Measurements from ENCODE around the gene TRPM6.
A peak's percentile ranks its signal among the peaks of the same experiment; 100 is the strongest.
"Not testable (repeated sequence)": the region's sequence is repeated elsewhere in the genome, so short reads cannot be mapped to it uniquely, and the experiment has no call there.

Gene TRPM6

GRCh38 chr9:74887041-74887980 lies at the start of gene TRPM6:
Gene TRPM6 (minus strand): TSS chr9:74887921. CDS start chr9:74887856, 65 bp downstream.
- peak; percentile 68 for DNase-seq

GRCh38 chr9:74935008-74935407 lies 47.3 kb upstream of the TRPM6 start:
- DNase-seq = no peak

- DNase-seq = no peak
These were observed 34.0 kb upstream of the TRPM6 start for GRCh38 chr9:74921737-74922136.

GRCh38 chr9:74920944-74921626 lies 33.4 kb upstream of the TRPM6 start:
- no peak for DNase-seq

- no peak for DNase-seq
These were observed 22.3 kb upstream of the TRPM6 start for GRCh38 chr9:74910036-74910435.

- DNase-seq = no peak
These were observed 20.9 kb upstream of the TRPM6 start for GRCh38 chr9:74908665-74909064.

DNA sequence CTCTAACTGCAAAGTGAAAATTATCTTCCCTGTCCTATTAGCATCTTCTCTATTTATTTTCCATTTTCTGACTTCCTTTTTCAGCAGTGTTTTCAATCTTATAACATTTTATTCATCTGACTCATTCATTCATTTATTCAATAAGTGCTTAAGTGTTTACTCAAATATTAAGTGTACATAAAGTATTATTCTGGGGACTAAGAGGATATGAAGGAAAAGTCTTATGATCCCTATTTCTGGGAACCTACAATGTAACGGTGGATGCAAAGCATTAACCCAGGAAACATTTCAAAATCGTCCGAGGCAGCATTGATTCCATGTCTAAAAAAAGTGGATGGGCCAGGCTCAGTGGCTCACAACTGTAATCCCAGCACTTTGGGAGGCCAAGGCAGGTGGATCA lies 19.4 kb upstream of the TRPM6 start:
- no peak for DNase-seq

DNA sequence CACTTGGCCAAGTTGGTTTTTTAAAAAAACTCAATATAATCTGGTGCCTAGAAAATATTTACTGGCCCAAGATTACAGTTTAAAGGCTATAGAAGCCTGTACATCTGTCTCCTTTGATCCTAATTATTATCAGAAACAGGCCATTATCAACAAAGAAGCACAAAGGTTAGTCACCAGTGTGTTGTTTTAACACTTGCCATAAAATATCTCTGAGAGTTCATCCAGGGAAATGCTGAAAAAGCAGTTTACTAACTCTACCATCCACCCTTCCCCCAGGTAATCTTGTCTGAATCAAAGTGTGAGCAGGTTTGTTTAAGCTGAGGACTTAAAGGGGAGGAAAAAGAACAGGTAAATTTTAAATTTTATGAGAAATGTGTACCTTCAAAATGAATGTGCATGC lies 13.3 kb upstream of the TRPM6 start:
- DNase-seq = no peak

DNA sequence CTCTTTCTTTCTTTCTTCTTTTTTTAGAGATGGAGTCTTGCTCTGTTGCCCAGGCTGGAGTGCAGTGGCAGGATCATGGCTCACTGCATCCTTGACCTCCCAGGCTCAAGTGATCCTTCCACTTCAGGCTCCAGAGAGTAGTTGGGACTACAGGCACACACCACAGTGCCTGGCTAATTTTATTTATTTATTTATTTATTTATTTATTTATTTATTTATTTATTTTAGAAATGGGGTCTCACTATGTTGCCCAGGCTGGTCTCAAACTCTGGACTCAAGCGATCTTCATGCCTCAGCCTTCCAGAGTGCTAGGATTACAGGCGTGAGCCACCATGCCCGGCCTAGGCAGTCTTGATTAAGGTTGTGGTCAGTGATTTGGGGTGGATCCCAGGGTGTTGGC lies 728 bp upstream of the TRPM6 start:
- DNase-seq = not testable (repeated sequence)

DNA sequence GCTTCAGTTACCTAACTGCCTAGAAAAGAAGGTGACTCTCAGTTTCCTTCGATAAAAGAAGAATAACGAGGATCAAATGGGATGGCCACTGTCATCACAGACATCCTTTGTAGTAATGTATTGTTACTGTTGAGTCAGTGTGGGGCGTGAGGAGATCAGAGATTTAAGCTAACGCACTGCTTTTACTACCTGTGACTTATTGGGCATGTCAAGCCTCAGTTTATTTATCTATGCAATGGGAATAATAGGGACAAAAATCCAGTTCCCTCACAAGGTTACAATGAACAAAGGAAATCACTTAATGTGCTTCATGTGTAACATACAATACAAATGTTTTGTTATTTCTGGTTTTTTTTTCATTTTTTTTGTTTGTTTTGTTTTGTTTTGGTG lies 255 bp upstream of the TRPM6 start:
- DNase-seq = no peak

GRCh38 chr9:74876382-74876949 lies 11.3 kb downstream of the TRPM6 start:
- DNase-seq = no peak

GRCh38 chr9:74875656-74876055 lies 12.1 kb downstream of the TRPM6 start:
- DNase-seq = no peak

DNA sequence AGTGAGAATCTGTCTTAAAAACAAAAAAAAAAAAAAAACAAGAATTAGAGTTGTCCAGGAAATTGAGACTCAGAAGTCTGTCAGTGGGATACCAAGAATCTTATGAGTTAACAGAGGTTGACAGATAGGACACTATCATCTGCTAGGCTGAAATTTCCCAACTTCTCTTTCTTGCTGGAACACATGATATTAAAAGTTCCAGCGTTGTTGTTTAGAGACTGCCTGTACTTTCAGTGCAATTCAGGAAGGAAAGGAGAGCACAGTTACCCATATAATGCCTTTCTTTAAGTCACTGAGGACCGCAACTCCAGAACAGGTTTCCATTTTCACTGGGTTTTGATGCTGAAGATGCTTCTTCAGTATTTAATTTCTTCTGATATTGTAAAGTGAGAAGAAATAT lies 13.5 kb downstream of the TRPM6 start:
- no peak for DNase-seq

DNA sequence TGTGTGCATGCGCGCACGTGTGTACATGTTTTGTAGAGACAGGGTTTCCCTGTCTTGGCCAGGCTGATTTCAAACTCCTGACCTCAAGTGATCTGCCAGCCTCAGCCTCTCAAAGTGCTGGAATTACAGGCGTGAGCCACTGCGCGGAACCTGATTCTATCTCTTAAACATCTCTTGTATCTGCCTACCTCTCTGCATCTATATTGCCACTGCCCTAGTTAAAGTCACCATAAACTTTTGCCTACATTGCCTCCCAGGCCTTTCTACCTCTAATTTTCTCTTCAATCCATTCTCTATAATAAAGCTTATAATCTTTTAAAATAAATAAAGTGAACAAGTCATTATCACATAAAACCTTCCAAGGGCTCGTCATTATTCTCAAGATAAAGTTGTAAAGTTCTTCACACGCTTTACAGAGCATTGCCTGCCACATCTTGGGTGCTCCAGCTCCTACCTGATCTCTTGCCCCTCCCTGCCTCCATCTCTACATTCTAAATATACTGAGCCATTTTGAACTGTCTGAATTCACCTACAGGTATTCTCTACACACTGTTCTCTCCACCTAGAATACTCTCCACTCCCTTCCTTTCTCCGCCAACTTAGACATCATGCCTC lies 15.0 kb downstream of the TRPM6 start:
- DNase-seq = no peak

DNA sequence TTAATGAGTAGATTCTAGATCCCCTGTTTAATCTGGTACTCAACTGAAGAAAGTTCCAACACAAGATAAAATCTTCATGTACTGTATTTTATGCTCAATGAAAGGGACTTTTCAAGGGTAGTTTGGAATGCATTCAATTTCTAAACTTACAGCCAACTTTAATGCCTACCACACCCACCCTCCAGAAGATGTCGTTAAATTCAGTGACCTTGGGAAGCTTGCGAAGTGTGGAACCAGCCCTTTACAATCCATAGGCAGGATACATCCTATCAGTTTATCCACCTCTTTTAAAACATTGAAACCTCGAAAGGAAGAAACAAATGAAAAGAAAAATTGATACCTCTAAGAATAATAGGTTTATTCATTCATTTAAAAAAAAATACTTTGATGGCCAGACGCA lies 20.2 kb downstream of the TRPM6 start:
- DNase-seq = no peak

DNA sequence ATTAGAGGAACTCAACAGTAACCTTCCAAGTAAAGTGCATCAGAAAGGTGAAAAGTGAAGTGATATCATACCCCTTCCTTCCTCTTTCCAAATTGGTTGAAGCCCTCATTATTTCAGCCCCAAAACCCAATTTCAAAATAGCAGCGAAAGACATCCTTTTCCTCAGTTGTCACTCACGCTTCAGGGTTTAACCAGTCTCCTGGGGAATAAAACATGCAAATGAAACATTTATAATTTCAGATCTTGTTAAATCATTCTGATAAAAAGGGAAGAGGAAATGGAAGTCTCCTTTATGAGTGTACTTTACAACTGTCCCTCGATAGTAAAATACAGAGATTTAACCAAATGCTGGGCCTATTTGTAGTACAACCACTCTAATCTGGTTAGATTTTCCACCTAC lies 22.5 kb downstream of the TRPM6 start:
- no peak for DNase-seq

- DNase-seq = no peak
These were observed 25.8 kb downstream of the TRPM6 start for GRCh38 chr9:74861773-74862474.

GRCh38 chr9:74861071-74861470 lies 26.6 kb downstream of the TRPM6 start:
- DNase-seq = no peak

GRCh38 chr9:74860247-74860646 lies 27.5 kb downstream of the TRPM6 start:
- not testable (repeated sequence) for DNase-seq

DNA sequence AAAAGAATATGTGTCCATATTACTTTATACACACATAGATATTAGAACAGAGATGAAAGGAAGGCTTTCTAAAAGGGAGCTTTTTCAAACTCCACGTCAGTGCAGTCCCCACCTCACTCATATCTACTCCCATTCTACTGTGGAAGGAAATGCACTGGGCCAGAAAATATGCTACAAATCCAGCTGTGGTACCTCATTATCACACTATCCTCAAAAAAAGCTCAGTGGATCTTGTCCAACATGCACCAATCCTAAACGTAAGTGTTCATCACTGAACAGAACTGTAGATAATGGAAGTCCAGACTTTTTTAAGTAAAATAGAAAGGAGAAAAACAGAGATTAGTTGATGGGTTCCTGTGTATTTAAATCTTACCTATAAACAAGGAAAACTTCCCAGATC lies 27.9 kb downstream of the TRPM6 start:
- DNase-seq = no peak

GRCh38 chr9:74858751-74859414 lies 28.8 kb downstream of the TRPM6 start:
- no peak for DNase-seq

DNA sequence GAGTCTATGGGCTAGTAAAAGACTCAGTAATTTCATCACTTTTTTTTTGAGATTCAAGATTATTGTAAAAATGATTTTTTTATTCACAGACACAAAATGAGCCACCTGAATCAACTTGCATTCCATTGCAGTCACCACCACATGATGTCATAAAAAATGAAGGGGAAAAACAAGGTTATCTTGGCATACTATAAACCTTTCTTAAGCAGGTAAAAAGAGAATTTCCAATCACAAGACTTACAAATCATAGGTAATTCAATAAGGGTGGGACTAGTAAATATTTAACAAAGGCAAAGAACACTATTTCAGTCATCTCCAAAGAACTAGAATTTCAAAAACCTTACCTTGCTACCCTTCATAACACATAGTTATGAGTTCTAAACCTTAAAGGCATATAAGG lies 30.7 kb downstream of the TRPM6 start:
- DNase-seq = no peak

Measured in NCI-H1105 (cell line).